Activated T-helper 17 cell treated with anti-CD3 and anti-CD28 coated beads, Interleukin-2, amount 50 U/mL, for 72 hours (primary cell): ENCODE results near the gene KLHL17. TPM values are rescaled to one million over a fixed set of nuclear protein-coding genes. Genes with fewer than 3 reads are reported as not detected.
A peak's percentile ranks its signal among the peaks of the same experiment; 100 is the strongest.
"Not testable (repeated sequence)": the region's sequence is repeated elsewhere in the genome, so short reads cannot be mapped to it uniquely, and the experiment has no call there.

Experiments used
- ATAC-seq: fragments of 150-1000 bp; cut with Tn5 transposase; replicated peaks from 2 replicates; pipeline ENCODE4 v1.10.0; 2021; ENCODE audit warnings: mild to moderate bottlenecking, moderate library complexity
- H3K27ac Mint-ChIP-seq: one replicate; pipeline ENCODE4 v1.8.0; 2022; ENCODE audit warnings: mixed read lengths
- H3K27me3 Mint-ChIP-seq: one replicate; pipeline ENCODE4 v1.8.0; 2022; ENCODE audit warnings: mixed read lengths
- H3K36me3 Mint-ChIP-seq: one replicate; pipeline ENCODE4 v1.8.0; 2022; ENCODE audit warnings: low read depth, mild to moderate bottlenecking, mixed read lengths
- H3K4me1 Mint-ChIP-seq: one replicate; pipeline ENCODE4 v1.8.0; 2022; ENCODE audit warnings: mixed read lengths
- H3K4me3 Mint-ChIP-seq: one replicate; pipeline ENCODE4 v1.8.0; 2022; ENCODE audit warnings: mild to moderate bottlenecking, mixed read lengths
- H3K9me3 Mint-ChIP-seq: one replicate; pipeline ENCODE4 v1.8.0; 2022; ENCODE audit warnings: mixed read lengths
- total RNA-seq, 2 donors: library from RNA; stranded (reverse); gene quantifications; one replicate each; pipeline ENCODE4 v1.2.3, GENCODE V29; 2022

The KLHL17 gene
- total RNA-seq, 2 donors from 2014 or later: 17.4 to 17.8 TPM

GRCh38 chr1:980602-981395 lies 20.4 kb downstream of the KLHL17 start:
- H3K36me3 Mint-ChIP-seq: no peaks in the 10 kb centered on the region

GRCh38 chr1:981491-981954 lies 21.1 kb downstream of the KLHL17 start:
- Mint-ChIP-seq H3K4me1 (no peaks in the 10 kb centered on the region), H3K36me3 (no peaks in the 10 kb centered on the region), H3K9me3 (no peaks in the 10 kb centered on the region), H3K27ac (no peak overlapping the region), H3K4me3 (no peak overlapping the region), H3K27me3 (peaks cover 10% of the 10 kb centered on the region)
- ATAC-seq: no peak

More at GRCh38 chr1:980602-981395, 20.4 kb downstream of the KLHL17 start:
- no peaks in the 10 kb centered on the region for H3K9me3 Mint-ChIP-seq
- H3K27ac Mint-ChIP-seq: no peak overlapping the region
- peaks cover 8% of the 10 kb centered on the region for H3K27me3 Mint-ChIP-seq
- ATAC-seq: no peak
- H3K4me3 Mint-ChIP-seq: no peak overlapping the region
- peaks cover 3% of the 10 kb centered on the region for H3K4me1 Mint-ChIP-seq

GRCh38 chr1:981955-982558 lies 21.7 kb downstream of the KLHL17 start, which contains the start of gene PERM1:
TSS of gene PERM1 (minus strand) at chr1:982093. CDS start at chr1:981029, 1,064 bp downstream.
- Mint-ChIP-seq H3K36me3 (no peaks in the 10 kb centered on the region), H3K27ac (no peak within 1 kb of the TSS), H3K27me3 (peaks cover 11% of the 10 kb centered on the region), H3K9me3 (no peaks in the 10 kb centered on the region), H3K4me3 (no peak within 1 kb of the TSS), H3K4me1 (no peaks in the 10 kb centered on the region)
- no peak for ATAC-seq

- Mint-ChIP-seq H3K27me3 (peaks cover 11% of the 10 kb centered on the region), H3K9me3 (no peaks in the 10 kb centered on the region), H3K4me1 (no peaks in the 10 kb centered on the region), H3K4me3 (no peak overlapping the region), H3K36me3 (no peaks in the 10 kb centered on the region), H3K27ac (no peak overlapping the region)
- ATAC-seq: no peak
These were observed 22.5 kb downstream of the KLHL17 start for GRCh38 chr1:982765-983436.

GRCh38 chr1:983798-984475 lies 23.6 kb downstream of the KLHL17 start:
- H3K27ac Mint-ChIP-seq: no peak overlapping the region
- no peaks in the 10 kb centered on the region for H3K9me3 Mint-ChIP-seq
- H3K4me3 Mint-ChIP-seq: no peak overlapping the region
- H3K36me3 Mint-ChIP-seq: no peaks in the 10 kb centered on the region
- peaks cover 16% of the 10 kb centered on the region for H3K27me3 Mint-ChIP-seq
- ATAC-seq: peak; percentile 78
- no peaks in the 10 kb centered on the region for H3K4me1 Mint-ChIP-seq

- no peaks in the 10 kb centered on the region for H3K36me3 Mint-ChIP-seq
- no peaks in the 10 kb centered on the region for H3K4me1 Mint-ChIP-seq
- H3K27ac Mint-ChIP-seq: no peak overlapping the region
- H3K4me3 Mint-ChIP-seq: no peak overlapping the region
- peaks cover 20% of the 10 kb centered on the region for H3K27me3 Mint-ChIP-seq
- H3K9me3 Mint-ChIP-seq: no peaks in the 10 kb centered on the region
- no peak for ATAC-seq
These were observed 24.1 kb downstream of the KLHL17 start for GRCh38 chr1:984476-984814.

- H3K9me3 Mint-ChIP-seq: no peaks in the 10 kb centered on the region
- no peak for ATAC-seq
- H3K27me3 Mint-ChIP-seq: peaks cover 20% of the 10 kb centered on the region
- no peaks in the 10 kb centered on the region for H3K36me3 Mint-ChIP-seq
- H3K4me3 Mint-ChIP-seq: no peak overlapping the region
- no peak overlapping the region for H3K27ac Mint-ChIP-seq
- H3K4me1 Mint-ChIP-seq: no peaks in the 10 kb centered on the region
These were observed 24.7 kb downstream of the KLHL17 start for GRCh38 chr1:985126-985525.

GRCh38 chr1:988061-988460 lies 27.7 kb downstream of the KLHL17 start:
- not testable (repeated sequence) for H3K4me3 Mint-ChIP-seq, H3K36me3 Mint-ChIP-seq, H3K27ac Mint-ChIP-seq, H3K9me3 Mint-ChIP-seq, ATAC-seq
- peaks cover 11% of the 10 kb centered on the region for H3K4me1 Mint-ChIP-seq
- peaks cover 20% of the 10 kb centered on the region for H3K27me3 Mint-ChIP-seq

GRCh38 chr1:991275-991674 lies 30.9 kb downstream of the KLHL17 start:
- peaks cover 11% of the 10 kb centered on the region for H3K4me1 Mint-ChIP-seq
- H3K4me3 Mint-ChIP-seq, H3K27ac Mint-ChIP-seq, H3K36me3 Mint-ChIP-seq, ATAC-seq, H3K9me3 Mint-ChIP-seq: not testable (repeated sequence)
- peaks cover 24% of the 10 kb centered on the region for H3K27me3 Mint-ChIP-seq

GRCh38 chr1:991895-992294 lies 31.5 kb downstream of the KLHL17 start:
- H3K36me3 Mint-ChIP-seq: no peaks in the 10 kb centered on the region
- H3K9me3 Mint-ChIP-seq: no peaks in the 10 kb centered on the region
- peak overlapping the region; percentile 29 for H3K4me3 Mint-ChIP-seq
- H3K27me3 Mint-ChIP-seq: peaks cover 22% of the 10 kb centered on the region
- H3K27ac Mint-ChIP-seq: peak overlapping the region; percentile 0
- peaks cover 11% of the 10 kb centered on the region for H3K4me1 Mint-ChIP-seq
- ATAC-seq: no peak

- H3K4me1 Mint-ChIP-seq: peaks cover 11% of the 10 kb centered on the region
- H3K9me3 Mint-ChIP-seq: no peaks in the 10 kb centered on the region
- peak overlapping the region; percentile 0 for H3K27ac Mint-ChIP-seq
- peak; percentile 93 for ATAC-seq
- H3K4me3 Mint-ChIP-seq: peak overlapping the region; percentile 29
- peaks cover 27% of the 10 kb centered on the region for H3K27me3 Mint-ChIP-seq
- H3K36me3 Mint-ChIP-seq: no peaks in the 10 kb centered on the region
These were observed 32.0 kb downstream of the KLHL17 start for GRCh38 chr1:992362-992761.

- Mint-ChIP-seq H3K4me3 (no peak overlapping the region), H3K27me3 (peaks cover 28% of the 10 kb centered on the region), H3K27ac (no peak overlapping the region), H3K36me3 (no peaks in the 10 kb centered on the region), H3K4me1 (peaks cover 11% of the 10 kb centered on the region), H3K9me3 (no peaks in the 10 kb centered on the region)
- ATAC-seq: no peak
These were observed 33.1 kb downstream of the KLHL17 start for GRCh38 chr1:993379-993995.

- ATAC-seq, H3K9me3 Mint-ChIP-seq, H3K36me3 Mint-ChIP-seq, H3K27ac Mint-ChIP-seq, H3K4me3 Mint-ChIP-seq: not testable (repeated sequence)
- H3K4me1 Mint-ChIP-seq: peaks cover 11% of the 10 kb centered on the region
- peaks cover 20% of the 10 kb centered on the region for H3K27me3 Mint-ChIP-seq
These were observed 34.2 kb downstream of the KLHL17 start for GRCh38 chr1:994546-994945.
